ENCODE data around the gene FMNL2.

Gene FMNL2

DNA sequence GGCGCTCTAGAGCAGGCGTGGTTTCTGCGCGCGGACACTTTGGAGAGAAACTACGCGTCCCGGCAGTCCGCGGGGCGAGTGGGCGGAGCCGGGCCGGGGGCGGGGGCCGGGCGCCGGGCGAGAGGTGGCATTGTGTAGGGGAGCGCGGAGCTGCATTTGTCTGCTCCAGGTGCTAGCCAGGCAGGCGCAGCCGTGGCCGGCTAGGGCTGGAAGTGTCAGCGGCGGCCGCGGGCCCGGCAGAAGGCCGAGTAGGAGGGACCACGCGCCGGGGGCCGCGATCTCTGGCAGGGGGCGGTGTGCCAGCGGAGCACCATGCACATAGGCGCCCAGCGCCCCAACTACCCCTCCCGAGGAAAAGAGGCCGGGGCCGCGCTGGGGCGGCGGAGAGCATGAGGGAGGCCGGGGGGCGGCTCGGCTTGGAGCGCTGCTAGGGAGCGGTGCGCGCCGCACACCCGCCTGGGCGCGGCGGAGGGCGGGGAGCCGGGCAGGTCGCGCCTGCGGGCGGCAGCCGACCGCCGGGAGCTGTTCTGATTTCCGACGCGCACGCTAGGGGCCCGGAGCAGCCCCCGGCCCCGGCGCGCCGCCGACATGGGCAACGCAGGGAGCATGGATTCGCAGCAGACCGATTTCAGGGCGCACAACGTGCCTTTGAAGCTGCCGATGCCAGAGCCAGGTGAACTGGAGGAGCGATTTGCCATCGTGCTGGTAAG, at the start of gene FMNL2:
TSS of gene FMNL2 (plus strand) at position 159 of the 710 bp plus-strand sequence.
- no peak for TF ChIP-seq EZH2 (IDR thresholded peaks at IDR 0.05; ENCODE audit: borderline replicate concordance, low read depth, low read length, severe bottlenecking)
- TF ChIP-seq, protein P1, sequence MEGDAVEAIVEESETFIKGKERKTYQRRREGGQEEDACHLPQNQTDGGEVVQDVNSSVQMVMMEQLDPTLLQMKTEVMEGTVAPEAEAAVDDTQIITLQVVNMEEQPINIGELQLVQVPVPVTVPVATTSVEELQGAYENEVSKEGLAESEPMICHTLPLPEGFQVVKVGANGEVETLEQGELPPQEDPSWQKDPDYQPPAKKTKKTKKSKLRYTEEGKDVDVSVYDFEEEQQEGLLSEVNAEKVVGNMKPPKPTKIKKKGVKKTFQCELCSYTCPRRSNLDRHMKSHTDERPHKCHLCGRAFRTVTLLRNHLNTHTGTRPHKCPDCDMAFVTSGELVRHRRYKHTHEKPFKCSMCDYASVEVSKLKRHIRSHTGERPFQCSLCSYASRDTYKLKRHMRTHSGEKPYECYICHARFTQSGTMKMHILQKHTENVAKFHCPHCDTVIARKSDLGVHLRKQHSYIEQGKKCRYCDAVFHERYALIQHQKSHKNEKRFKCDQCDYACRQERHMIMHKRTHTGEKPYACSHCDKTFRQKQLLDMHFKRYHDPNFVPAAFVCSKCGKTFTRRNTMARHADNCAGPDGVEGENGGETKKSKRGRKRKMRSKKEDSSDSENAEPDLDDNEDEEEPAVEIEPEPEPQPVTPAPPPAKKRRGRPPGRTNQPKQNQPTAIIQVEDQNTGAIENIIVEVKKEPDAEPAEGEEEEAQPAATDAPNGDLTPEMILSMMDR (IDR thresholded peaks at IDR 0.05; ENCODE audit: borderline replicate concordance, extremely low read depth, low read length, poor library complexity, severe bottlenecking), result no peak
- H3K27me3 ChIP-seq (ENCODE audit: insufficient read depth, low read length, poor library complexity), result no peaks in the 10 kb centered on the region
- no peaks in the 10 kb centered on the region for H3K4me1 ChIP-seq (ENCODE audit: insufficient read depth, low read length)
- no peak for DNase-seq
- no peaks in the 10 kb centered on the region for H3K79me2 ChIP-seq (ENCODE audit: insufficient read depth, low read length)
- no peak within 1 kb of the TSS for H3K4me3 ChIP-seq (ENCODE audit: low read depth in 1 of 2, low read length in 2 of 2)
- H3K4me2 ChIP-seq (ENCODE audit: insufficient read depth, low read length), result no peak within 1 kb of the TSS
- H3K9me3 ChIP-seq (ENCODE audit: insufficient read depth, low read length, severe bottlenecking), result no peaks in the 10 kb centered on the region
- ATAC-seq (ENCODE audit: insufficient read depth, low read depth), result no peak
- H3K27ac ChIP-seq (ENCODE audit: low read length), result no peak within 1 kb of the TSS
- no peaks in the 10 kb centered on the region for H4K20me1 ChIP-seq (ENCODE audit: insufficient read depth, low read length)
- no peaks in the 10 kb centered on the region for H3K36me3 ChIP-seq (ENCODE audit: insufficient read depth, low read length)
- no peak within 1 kb of the TSS for H2AFZ ChIP-seq (ENCODE audit: low read depth, low read length)
- no peak within 1 kb of the TSS for H3K9ac ChIP-seq (ENCODE audit: low read depth, low read length)

DNA sequence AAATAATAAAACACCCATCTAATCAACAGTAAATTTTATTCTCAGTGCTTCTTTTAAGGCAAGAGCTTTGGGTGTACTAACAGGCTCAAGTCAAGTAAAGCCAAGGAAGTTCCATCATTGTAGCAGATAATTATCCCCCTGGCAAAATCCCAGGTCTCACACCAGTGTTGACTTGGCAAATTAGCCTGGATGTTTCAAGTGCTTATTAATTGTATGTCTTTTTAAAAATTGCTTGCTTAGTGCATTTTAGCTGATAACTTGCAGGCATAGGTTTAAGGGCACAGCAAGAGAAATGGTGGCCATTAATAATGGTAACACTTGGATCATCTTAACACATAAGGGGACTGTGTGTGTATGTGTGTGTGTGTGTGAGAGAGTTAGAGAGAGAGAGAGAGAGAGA, 42.0 kb upstream of the FMNL2 start:
- no peaks in the 10 kb centered on the region for H3K27me3 ChIP-seq (ENCODE audit: insufficient read depth, low read length, poor library complexity)
- H3K79me2 ChIP-seq (ENCODE audit: insufficient read depth, low read length), result no peaks in the 10 kb centered on the region

DNA sequence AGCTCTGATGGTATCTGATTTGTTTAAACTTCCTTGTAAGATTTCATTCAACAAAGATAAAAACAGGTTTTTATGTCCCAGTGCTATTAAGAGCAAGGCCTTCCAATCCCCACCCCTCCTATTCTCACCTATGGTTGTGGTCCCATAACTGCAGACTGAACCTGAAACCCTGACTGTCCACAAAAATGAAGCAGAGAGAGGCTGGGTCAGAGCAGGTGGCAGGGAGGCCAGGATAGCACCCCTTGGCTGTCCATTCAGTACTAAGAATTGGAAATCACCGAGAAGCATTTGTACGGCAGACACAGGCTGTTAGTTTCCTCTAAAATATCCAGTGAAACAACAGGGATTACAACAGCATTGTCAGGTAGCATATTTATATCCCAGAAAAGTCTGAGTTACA, 37.3 kb upstream of the FMNL2 start:
- H3K27ac ChIP-seq (ENCODE audit: low read length), result no peak overlapping the region
- H3K79me2 ChIP-seq (ENCODE audit: insufficient read depth, low read length), result no peaks in the 10 kb centered on the region
- ATAC-seq (ENCODE audit: insufficient read depth, low read depth) (no peak), DNase-seq (no peak)
- no peaks in the 10 kb centered on the region for H4K20me1 ChIP-seq (ENCODE audit: insufficient read depth, low read length)
- no peaks in the 10 kb centered on the region for H3K4me1 ChIP-seq (ENCODE audit: insufficient read depth, low read length)
- H3K36me3 ChIP-seq (ENCODE audit: insufficient read depth, low read length), result no peaks in the 10 kb centered on the region
- TF ChIP-seq EZH2 (IDR thresholded peaks at IDR 0.05; ENCODE audit: borderline replicate concordance, low read depth, low read length, severe bottlenecking), result no peak
- H3K27me3 ChIP-seq (ENCODE audit: insufficient read depth, low read length, poor library complexity), result no peaks in the 10 kb centered on the region
- H3K4me3 ChIP-seq (ENCODE audit: low read depth in 1 of 2, low read length in 2 of 2), result no peak overlapping the region
- no peak overlapping the region for H3K9ac ChIP-seq (ENCODE audit: low read depth, low read length)
- no peak overlapping the region for H3K4me2 ChIP-seq (ENCODE audit: insufficient read depth, low read length)
- H2AFZ ChIP-seq (ENCODE audit: low read depth, low read length), result no peak overlapping the region
- no peaks in the 10 kb centered on the region for H3K9me3 ChIP-seq (ENCODE audit: insufficient read depth, low read length, severe bottlenecking)

More for the DNA sequence above, 42.0 kb upstream of the FMNL2 start:
- Histone ChIP-seq H3K27ac (ENCODE audit: low read length) (no peak overlapping the region), H3K4me1 (ENCODE audit: insufficient read depth, low read length) (no peaks in the 10 kb centered on the region), H4K20me1 (ENCODE audit: insufficient read depth, low read length) (no peaks in the 10 kb centered on the region), H3K36me3 (ENCODE audit: insufficient read depth, low read length) (no peaks in the 10 kb centered on the region), H3K4me2 (ENCODE audit: insufficient read depth, low read length) (no peak overlapping the region), H3K9me3 (ENCODE audit: insufficient read depth, low read length, severe bottlenecking) (no peaks in the 10 kb centered on the region), H2AFZ (ENCODE audit: low read depth, low read length) (no peak overlapping the region), H3K4me3 (ENCODE audit: low read depth in 1 of 2, low read length in 2 of 2) (no peak overlapping the region), H3K9ac (ENCODE audit: low read depth, low read length) (no peak overlapping the region)
- ATAC-seq (ENCODE audit: insufficient read depth, low read depth) (no peak), DNase-seq (no peak)
- no peak for TF ChIP-seq EZH2 (IDR thresholded peaks at IDR 0.05; ENCODE audit: borderline replicate concordance, low read depth, low read length, severe bottlenecking)
- TF ChIP-seq, protein P1 (IDR thresholded peaks at IDR 0.05; ENCODE audit: borderline replicate concordance, extremely low read depth, low read length, poor library complexity, severe bottlenecking), result no peak

- no peak for TF ChIP-seq EZH2 (IDR thresholded peaks at IDR 0.05; ENCODE audit: borderline replicate concordance, low read depth, low read length, severe bottlenecking)
- TF ChIP-seq, protein P1 (IDR thresholded peaks at IDR 0.05; ENCODE audit: borderline replicate concordance, extremely low read depth, low read length, poor library complexity, severe bottlenecking), result no peak
- no peak for ATAC-seq (ENCODE audit: insufficient read depth, low read depth)
- no peak overlapping the region for H3K4me3 ChIP-seq (ENCODE audit: low read depth in 1 of 2, low read length in 2 of 2)
- no peak overlapping the region for H3K9ac ChIP-seq (ENCODE audit: low read depth, low read length)
- no peaks in the 10 kb centered on the region for H4K20me1 ChIP-seq (ENCODE audit: insufficient read depth, low read length)
- no peaks in the 10 kb centered on the region for H3K27me3 ChIP-seq (ENCODE audit: insufficient read depth, low read length, poor library complexity)
- no peaks in the 10 kb centered on the region for H3K4me1 ChIP-seq (ENCODE audit: insufficient read depth, low read length)
- H3K9me3 ChIP-seq (ENCODE audit: insufficient read depth, low read length, severe bottlenecking), result no peaks in the 10 kb centered on the region
- H3K4me2 ChIP-seq (ENCODE audit: insufficient read depth, low read length), result no peak overlapping the region
- no peaks in the 10 kb centered on the region for H3K79me2 ChIP-seq (ENCODE audit: insufficient read depth, low read length)
- H3K27ac ChIP-seq (ENCODE audit: low read length), result no peak overlapping the region
- no peak for DNase-seq
- no peak overlapping the region for H2AFZ ChIP-seq (ENCODE audit: low read depth, low read length)
- H3K36me3 ChIP-seq (ENCODE audit: insufficient read depth, low read length), result no peaks in the 10 kb centered on the region
Measured at GRCh38 chr2:152298754-152299153, 36.2 kb upstream of the FMNL2 start.
